Lower leg skin (tissue), 3 donors: ENCODE data around the gene FBXL3.

ENCODE experiments used
- POLR2A ChIP-seq, 2 donors: fragments of 450-650 bp; IDR thresholded peaks; one replicate each; pipeline ENCODE4 v1.6.1; 2016 to 2017; ENCODE audit warnings: antibody characterized with exemption in 2 of 2, mild to moderate bottlenecking in 1 of 2, moderate library complexity in 1 of 2
- TF ChIP-seq, protein P1 (sequence below), 3 donors: fragments of 450-650 bp; IDR thresholded peaks; one replicate each; pipeline ENCODE4 v1.5.1; 2016; ENCODE audit warnings: antibody characterized with exemption in 3 of 3, mild to moderate bottlenecking in 3 of 3, moderate library complexity in 2 of 3

DNA sequence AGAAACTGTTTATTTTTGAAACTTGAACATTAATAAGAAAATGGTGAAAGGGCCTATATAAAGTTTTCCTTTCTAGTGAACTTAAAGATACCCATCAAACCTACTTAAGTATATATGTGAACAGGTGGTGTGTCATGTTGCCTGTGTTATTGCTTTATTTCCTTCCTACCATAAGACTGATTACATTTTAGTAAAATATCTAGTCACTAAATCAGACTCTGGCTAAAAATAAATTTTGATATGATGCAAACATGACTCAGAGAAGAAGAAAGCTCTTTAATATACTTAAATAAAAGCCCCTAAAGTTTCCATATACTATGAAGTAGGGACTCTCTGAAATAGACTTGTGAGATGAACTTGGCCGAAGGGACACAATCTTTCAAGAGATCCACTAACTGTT is 35.1 kb upstream of the FBXL3 start:
- TF ChIP-seq, protein P1, sequence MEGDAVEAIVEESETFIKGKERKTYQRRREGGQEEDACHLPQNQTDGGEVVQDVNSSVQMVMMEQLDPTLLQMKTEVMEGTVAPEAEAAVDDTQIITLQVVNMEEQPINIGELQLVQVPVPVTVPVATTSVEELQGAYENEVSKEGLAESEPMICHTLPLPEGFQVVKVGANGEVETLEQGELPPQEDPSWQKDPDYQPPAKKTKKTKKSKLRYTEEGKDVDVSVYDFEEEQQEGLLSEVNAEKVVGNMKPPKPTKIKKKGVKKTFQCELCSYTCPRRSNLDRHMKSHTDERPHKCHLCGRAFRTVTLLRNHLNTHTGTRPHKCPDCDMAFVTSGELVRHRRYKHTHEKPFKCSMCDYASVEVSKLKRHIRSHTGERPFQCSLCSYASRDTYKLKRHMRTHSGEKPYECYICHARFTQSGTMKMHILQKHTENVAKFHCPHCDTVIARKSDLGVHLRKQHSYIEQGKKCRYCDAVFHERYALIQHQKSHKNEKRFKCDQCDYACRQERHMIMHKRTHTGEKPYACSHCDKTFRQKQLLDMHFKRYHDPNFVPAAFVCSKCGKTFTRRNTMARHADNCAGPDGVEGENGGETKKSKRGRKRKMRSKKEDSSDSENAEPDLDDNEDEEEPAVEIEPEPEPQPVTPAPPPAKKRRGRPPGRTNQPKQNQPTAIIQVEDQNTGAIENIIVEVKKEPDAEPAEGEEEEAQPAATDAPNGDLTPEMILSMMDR (IDR thresholded peaks at IDR 0.05): no peak
- no peak for TF ChIP-seq POLR2A (IDR thresholded peaks at IDR 0.05)
